Karpas-422 (cell line): ENCODE data around the gene SEMA3D. TPM values are rescaled to one million over a fixed set of nuclear protein-coding genes. Genes with fewer than 3 reads are reported as not detected.

Source experiments
- DNase-seq: peaks from one replicate; pipeline ENCODE4 v3.0.0-alpha.2; 2015
- H2AFZ ChIP-seq: fragments of 200-600 bp; sonication (generic); 2 replicates; pipeline ENCODE4 v1.6.1; 2014; ENCODE audit warnings: antibody characterized with exemption, low read length, mixed read lengths
- H3K27ac ChIP-seq: fragments of 200-600 bp; sonication (generic); 2 replicates; pipeline ENCODE4 v1.5.1; 2014; ENCODE audit warnings: mild to moderate bottlenecking, low read length, moderate library complexity
- H3K27me3 ChIP-seq: fragments of 200-600 bp; sonication (generic); 2 replicates; pipeline ENCODE4 v1.6.1; 2014; ENCODE audit warnings: low read length, mixed read lengths
- H3K36me3 ChIP-seq: fragments of 200-600 bp; sonication (generic); 2 replicates; pipeline ENCODE4 v1.6.1; 2014; ENCODE audit warnings: low read length, mixed read lengths; ENCODE audit not compliant: insufficient read depth
- H3K4me1 ChIP-seq: fragments of 200-600 bp; sonication (generic); 2 replicates; pipeline ENCODE4 v1.6.1; 2014; ENCODE audit warnings: mild to moderate bottlenecking, low read length, mixed read lengths
- H3K4me2 ChIP-seq: fragments of 200-600 bp; sonication (generic); 2 replicates; pipeline ENCODE4 v1.6.1; 2014; ENCODE audit warnings: low read length, low read depth, mild to moderate bottlenecking; ENCODE audit not compliant: poor library complexity, severe bottlenecking
- H3K4me3 ChIP-seq: fragments of 200-600 bp; sonication (generic); 2 replicates; pipeline ENCODE4 v1.5.1; 2014; ENCODE audit warnings: mild to moderate bottlenecking, antibody characterized with exemption, low read length, mixed read lengths
- H3K79me2 ChIP-seq: fragments of 200-600 bp; sonication (generic); 2 replicates; pipeline ENCODE4 v1.6.1; 2014; ENCODE audit warnings: mild to moderate bottlenecking, low read length, mixed read lengths
- H3K9ac ChIP-seq: fragments of 200-600 bp; sonication (generic); 2 replicates; pipeline ENCODE4 v1.6.0; 2014; ENCODE audit warnings: low read length
- H3K9me2 ChIP-seq: fragments of 200-600 bp; sonication (generic), shearing (Covaris generic); replicated peaks from 2 replicates; pipeline ENCODE4 v1.6.0; 2014; ENCODE audit warnings: mild to moderate bottlenecking, low read length, moderate library complexity; ENCODE audit not compliant: insufficient read depth
- H3K9me3 ChIP-seq: fragments of 300-700, 200-600 bp; sonication (generic); 2 replicates; pipeline ENCODE4 v1.6.1; 2014; ENCODE audit warnings: low read length, mixed read lengths
- H4K20me1 ChIP-seq: fragments of 200-600 bp; sonication (generic); 2 replicates; pipeline ENCODE4 v1.6.1; 2014; ENCODE audit warnings: mild to moderate bottlenecking, antibody characterized with exemption, low read length, low read depth; ENCODE audit not compliant: insufficient read depth
- total RNA-seq: library from RNA; depleted of rRNA; stranded (reverse); fragments of >200 nt; shearing (Covaris generic); gene quantifications from 2 replicates; pipeline ENCODE4 v1.2.3, GENCODE V29; 2014; ENCODE audit warnings: low replicate concordance

Gene SEMA3D
- total RNA-seq, 1 experiment from 2014 or later, result not detected

DNA sequence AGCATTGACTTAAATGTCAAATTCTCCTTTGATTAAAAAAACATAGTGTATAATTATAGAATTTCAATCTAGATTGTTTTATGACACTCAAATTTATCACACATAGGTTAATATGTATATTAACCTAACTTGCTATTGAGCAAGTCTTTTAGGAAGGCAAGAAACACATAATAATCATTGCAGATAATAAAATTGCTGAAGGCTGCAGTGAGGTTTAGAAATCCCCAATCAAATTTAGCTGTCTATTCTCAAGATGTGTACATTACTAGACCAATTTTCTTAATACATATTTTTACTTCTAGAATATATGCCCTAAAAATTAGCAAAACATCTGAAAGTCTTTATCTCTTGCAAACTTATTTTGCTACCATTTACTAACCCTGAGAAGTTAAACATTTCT is 34.9 kb upstream of the SEMA3D start:
- Histone ChIP-seq H3K4me2 (no peak overlapping the region), H2AFZ (no peak overlapping the region), H3K9ac (no peak overlapping the region), H3K9me3 (peaks cover 21% of the 10 kb centered on the region), H4K20me1 (no peaks in the 10 kb centered on the region), H3K9me2 (no peaks in the 10 kb centered on the region), H3K4me1 (no peaks in the 10 kb centered on the region), H3K27ac (no peak overlapping the region), H3K36me3 (no peaks in the 10 kb centered on the region), H3K4me3 (no peak overlapping the region), H3K27me3 (no peaks in the 10 kb centered on the region), H3K79me2 (no peaks in the 10 kb centered on the region)
- no peak for DNase-seq

DNA sequence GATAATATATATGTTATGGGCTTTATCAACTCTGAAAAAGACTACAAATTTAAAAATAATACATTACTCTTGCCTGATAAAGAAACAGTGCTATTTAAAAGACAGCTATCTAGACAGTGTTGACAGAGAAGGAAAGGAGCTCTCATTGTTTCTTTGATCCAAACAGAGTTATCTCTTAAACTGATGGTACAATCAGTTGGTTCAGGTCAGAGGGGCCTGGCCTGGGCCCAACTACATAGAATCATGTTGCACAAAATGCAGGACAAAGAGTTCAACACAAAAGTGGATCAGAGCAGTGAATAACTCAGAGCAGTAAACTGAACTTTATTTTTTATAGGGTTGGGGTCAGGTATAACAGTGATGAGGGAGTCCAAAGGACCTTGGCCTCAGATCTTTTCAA is 33.8 kb upstream of the SEMA3D start:
- no peak overlapping the region for H3K27ac ChIP-seq
- no peak for DNase-seq
- no peaks in the 10 kb centered on the region for H3K79me2 ChIP-seq
- H2AFZ ChIP-seq, result no peak overlapping the region
- H3K9me2 ChIP-seq, result no peaks in the 10 kb centered on the region
- H3K9me3 ChIP-seq, result peaks cover 18% of the 10 kb centered on the region
- no peaks in the 10 kb centered on the region for H3K4me1 ChIP-seq
- H4K20me1 ChIP-seq, result no peaks in the 10 kb centered on the region
- H3K36me3 ChIP-seq, result no peaks in the 10 kb centered on the region
- no peak overlapping the region for H3K9ac ChIP-seq
- H3K4me2 ChIP-seq, result no peak overlapping the region
- no peaks in the 10 kb centered on the region for H3K27me3 ChIP-seq
- H3K4me3 ChIP-seq, result no peak overlapping the region

DNA sequence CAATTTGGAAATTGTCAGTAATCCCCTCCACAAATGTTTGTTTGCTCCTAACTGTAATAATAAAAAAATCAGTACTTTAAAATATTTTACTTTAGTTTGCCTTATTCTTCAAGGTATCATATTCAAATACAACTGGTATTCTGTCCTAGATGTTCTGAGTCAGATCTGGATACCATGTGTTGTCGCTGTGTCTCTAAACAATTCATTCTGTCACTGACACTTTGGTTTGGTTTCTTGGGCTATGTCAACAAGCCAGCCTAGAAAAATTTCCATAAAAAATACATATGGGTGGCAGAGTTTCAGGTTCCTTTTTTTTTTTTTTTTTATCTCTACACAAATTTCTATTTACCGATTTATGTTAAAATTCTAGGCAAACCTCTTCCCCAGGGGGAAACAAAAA is 33.2 kb upstream of the SEMA3D start:
- Histone ChIP-seq H2AFZ (no peak overlapping the region), H3K36me3 (no peaks in the 10 kb centered on the region), H4K20me1 (no peaks in the 10 kb centered on the region), H3K9me2 (no peaks in the 10 kb centered on the region), H3K4me2 (no peak overlapping the region), H3K79me2 (no peaks in the 10 kb centered on the region), H3K9ac (no peak overlapping the region), H3K9me3 (peaks cover 16% of the 10 kb centered on the region), H3K27ac (no peak overlapping the region), H3K27me3 (no peaks in the 10 kb centered on the region), H3K4me1 (no peaks in the 10 kb centered on the region), H3K4me3 (no peak overlapping the region)
- no peak for DNase-seq

DNA sequence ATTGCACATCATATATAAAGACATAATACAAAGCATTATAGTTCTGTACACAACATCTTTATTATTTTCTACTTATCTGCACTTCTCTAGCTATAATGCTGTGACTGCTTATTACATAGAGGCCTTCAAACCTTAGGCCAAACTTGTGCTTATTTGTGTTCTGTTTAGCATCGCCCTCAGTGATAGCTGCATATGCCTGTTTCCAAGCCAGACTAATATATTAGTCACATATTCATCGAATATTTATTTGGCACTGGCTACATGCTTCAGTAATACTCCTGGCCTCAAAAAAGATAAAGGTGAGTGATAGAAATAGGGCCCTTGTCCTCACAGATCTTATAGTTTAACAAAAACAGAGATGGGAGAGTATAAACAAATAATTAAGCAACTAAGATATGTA is 30.2 kb upstream of the SEMA3D start:
- no peaks in the 10 kb centered on the region for H3K27me3 ChIP-seq

DNA sequence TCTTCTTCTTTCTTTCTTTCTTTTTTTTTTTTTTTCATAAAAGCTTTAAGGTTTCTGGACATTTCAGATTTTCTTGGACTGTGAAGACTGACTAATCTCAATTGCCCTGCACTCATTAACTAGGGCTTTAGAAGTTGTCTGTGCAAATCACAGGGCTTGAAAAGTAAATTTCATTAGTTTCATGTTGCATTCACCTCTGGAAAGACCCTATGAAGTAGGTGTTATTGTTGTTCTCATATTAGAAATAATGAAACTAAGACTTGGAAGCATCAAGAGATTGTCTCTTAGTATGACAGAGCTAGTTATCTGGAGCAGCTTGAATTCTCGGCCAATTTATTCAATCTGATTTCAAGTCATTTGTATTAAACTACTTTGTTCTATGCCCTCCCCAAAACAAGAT is 28.2 kb upstream of the SEMA3D start:
- Histone ChIP-seq H4K20me1 (no peaks in the 10 kb centered on the region), H3K9ac (no peak overlapping the region), H3K4me3 (no peak overlapping the region), H2AFZ (no peak overlapping the region), H3K27me3 (no peaks in the 10 kb centered on the region), H3K9me2 (no peaks in the 10 kb centered on the region), H3K4me2 (no peak overlapping the region), H3K27ac (no peak overlapping the region), H3K9me3 (peaks cover 27% of the 10 kb centered on the region), H3K4me1 (no peaks in the 10 kb centered on the region), H3K36me3 (no peaks in the 10 kb centered on the region), H3K79me2 (no peaks in the 10 kb centered on the region)
- no peak for DNase-seq

More for the DNA sequence above, 30.2 kb upstream of the SEMA3D start:
- DNase-seq, result no peak
- H2AFZ ChIP-seq, result no peak overlapping the region
- no peak overlapping the region for H3K9ac ChIP-seq
- H3K9me3 ChIP-seq, result peaks cover 18% of the 10 kb centered on the region
- no peak overlapping the region for H3K4me2 ChIP-seq
- H4K20me1 ChIP-seq, result no peaks in the 10 kb centered on the region
- no peak overlapping the region for H3K27ac ChIP-seq
- no peak overlapping the region for H3K4me3 ChIP-seq
- no peaks in the 10 kb centered on the region for H3K79me2 ChIP-seq
- no peaks in the 10 kb centered on the region for H3K36me3 ChIP-seq
- H3K9me2 ChIP-seq, result no peaks in the 10 kb centered on the region
- H3K4me1 ChIP-seq, result no peaks in the 10 kb centered on the region

DNA sequence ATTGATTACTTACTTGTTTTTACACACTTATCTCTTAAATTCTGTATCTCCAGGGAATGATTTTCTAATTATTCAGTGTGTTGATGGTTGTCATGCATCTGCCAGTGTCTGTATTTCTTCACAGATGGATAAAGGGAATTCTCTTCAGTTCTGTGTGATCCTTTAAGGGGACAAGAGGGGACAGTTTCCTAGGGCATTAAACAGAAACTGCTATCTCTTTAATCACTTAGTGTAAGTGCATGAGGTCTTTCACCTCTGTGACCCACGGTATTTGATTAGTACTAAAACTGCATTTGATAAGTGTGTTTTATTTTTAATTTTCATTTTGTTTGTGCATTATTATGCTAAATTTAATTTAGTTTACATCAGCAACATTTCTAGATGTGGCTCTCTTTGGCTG is 26.6 kb upstream of the SEMA3D start:
- H4K20me1 ChIP-seq, result no peaks in the 10 kb centered on the region
- no peak for DNase-seq
- H3K9me3 ChIP-seq, result peaks cover 35% of the 10 kb centered on the region
- H3K4me2 ChIP-seq, result no peak overlapping the region
- H3K79me2 ChIP-seq, result no peaks in the 10 kb centered on the region
- no peaks in the 10 kb centered on the region for H3K27me3 ChIP-seq
- no peak overlapping the region for H2AFZ ChIP-seq
- H3K27ac ChIP-seq, result no peak overlapping the region
- no peaks in the 10 kb centered on the region for H3K4me1 ChIP-seq
- H3K4me3 ChIP-seq, result no peak overlapping the region
- no peak overlapping the region for H3K9ac ChIP-seq
- H3K36me3 ChIP-seq, result no peaks in the 10 kb centered on the region
- H3K9me2 ChIP-seq, result no peaks in the 10 kb centered on the region

DNA sequence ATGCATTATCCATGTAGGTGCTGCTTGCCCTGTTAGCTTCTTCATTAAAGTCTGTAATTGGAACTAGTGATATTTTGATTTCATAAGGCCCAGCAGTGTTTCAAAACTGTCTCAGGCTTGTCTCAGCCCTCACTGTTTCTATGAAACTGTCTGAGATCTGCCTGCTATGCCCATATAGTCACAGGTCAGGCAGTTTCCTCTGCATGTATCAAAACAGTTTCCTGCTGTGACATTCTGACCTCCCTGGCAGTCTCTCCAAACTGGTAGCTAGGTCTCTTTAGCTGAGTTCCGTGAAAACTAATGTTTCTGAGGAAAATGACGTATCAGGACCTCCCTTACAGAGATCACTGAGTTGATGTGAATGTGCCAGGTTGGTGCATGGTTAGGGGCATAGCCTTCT is 18.9 kb upstream of the SEMA3D start:
- H3K4me1 ChIP-seq, result no peaks in the 10 kb centered on the region
- H3K4me3 ChIP-seq, result no peak overlapping the region
- no peaks in the 10 kb centered on the region for H4K20me1 ChIP-seq
- H3K9me3 ChIP-seq, result peaks cover 24% of the 10 kb centered on the region; the same call in 1 of the 2 replicates
- H3K27me3 ChIP-seq, result no peaks in the 10 kb centered on the region
- H3K27ac ChIP-seq, result no peak overlapping the region
- no peak overlapping the region for H3K9ac ChIP-seq
- no peak for DNase-seq
- no peak overlapping the region for H2AFZ ChIP-seq
- H3K9me2 ChIP-seq, result no peaks in the 10 kb centered on the region
- no peak overlapping the region for H3K4me2 ChIP-seq
- no peaks in the 10 kb centered on the region for H3K79me2 ChIP-seq
- no peaks in the 10 kb centered on the region for H3K36me3 ChIP-seq

DNA sequence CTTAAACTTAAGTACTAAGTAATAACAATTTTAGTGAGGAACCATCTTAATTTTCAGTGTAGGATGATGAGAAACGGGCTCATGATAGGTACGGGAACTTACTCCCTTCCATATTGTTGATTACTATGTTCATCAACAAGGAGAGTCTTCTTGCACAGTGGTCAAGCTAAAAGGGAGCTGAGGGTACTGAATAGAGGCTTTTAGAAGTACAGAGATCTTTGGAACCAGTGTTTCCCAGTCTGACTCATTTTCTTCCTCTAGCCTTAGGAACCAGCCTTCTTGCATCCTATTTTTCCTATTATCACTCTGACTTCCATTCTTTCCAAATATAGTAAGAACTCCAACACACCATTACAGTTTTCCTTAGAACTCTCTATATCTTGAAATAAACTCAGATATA is 17.6 kb upstream of the SEMA3D start:
- H3K27me3 ChIP-seq, result no peaks in the 10 kb centered on the region
- no peaks in the 10 kb centered on the region for H3K79me2 ChIP-seq
- no peaks in the 10 kb centered on the region for H4K20me1 ChIP-seq
- H3K4me1 ChIP-seq, result no peaks in the 10 kb centered on the region
- no peak overlapping the region for H3K4me2 ChIP-seq
- H3K9ac ChIP-seq, result no peak overlapping the region
- H3K9me2 ChIP-seq, result no peaks in the 10 kb centered on the region
- no peaks in the 10 kb centered on the region for H3K36me3 ChIP-seq
- H3K9me3 ChIP-seq, result peaks cover 19% of the 10 kb centered on the region; the same call in 1 of the 2 replicates
- H2AFZ ChIP-seq, result no peak overlapping the region
- no peak overlapping the region for H3K4me3 ChIP-seq
- DNase-seq, result no peak
- no peak overlapping the region for H3K27ac ChIP-seq

DNA sequence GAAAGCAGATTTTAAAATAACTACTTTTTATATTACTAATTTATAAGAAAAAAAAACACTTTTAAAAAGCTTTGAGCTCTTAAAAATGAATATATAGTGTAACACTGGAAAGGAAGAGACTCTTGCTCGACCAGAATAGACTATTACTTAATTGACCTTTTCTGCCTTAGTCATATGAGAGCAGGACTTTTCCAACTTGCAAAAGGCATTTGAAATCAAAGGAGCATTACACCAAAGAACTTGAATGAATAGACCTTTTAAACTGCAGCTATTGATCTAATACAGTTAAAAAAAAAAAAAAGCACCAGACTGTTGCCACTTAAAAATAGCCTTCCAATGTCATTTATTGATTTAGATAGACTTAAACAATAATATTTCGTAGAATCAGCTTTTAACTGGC is 17.2 kb upstream of the SEMA3D start:
- Histone ChIP-seq H3K9me3 (peaks cover 17% of the 10 kb centered on the region; the same call in 1 of the 2 replicates), H3K27ac (no peak overlapping the region), H3K36me3 (no peaks in the 10 kb centered on the region), H4K20me1 (no peaks in the 10 kb centered on the region), H3K27me3 (no peaks in the 10 kb centered on the region), H3K4me2 (no peak overlapping the region), H2AFZ (no peak overlapping the region), H3K79me2 (no peaks in the 10 kb centered on the region), H3K9me2 (no peaks in the 10 kb centered on the region), H3K4me3 (no peak overlapping the region), H3K4me1 (no peaks in the 10 kb centered on the region), H3K9ac (no peak overlapping the region)
- no peak for DNase-seq
